H9 (cell line): ENCODE data around the gene NXN. TPM values are rescaled to one million over a fixed set of nuclear protein-coding genes. Genes with fewer than 3 reads are reported as not detected.

Experiments
- DNase-seq: peaks from one replicate; pipeline ENCODE4 v3.0.0-alpha.2; 2017
- H2AFZ ChIP-seq: one replicate; pipeline ENCODE4 v1.6.1; 2013; ENCODE audit warnings: mild to moderate bottlenecking, low read length, control low read depth, moderate library complexity
- H2AK5ac ChIP-seq: 2 replicates; pipeline ENCODE4 v1.6.1; 2013; ENCODE audit warnings: low read length, control low read depth, mixed read lengths; ENCODE audit not compliant: insufficient read length
- H2BK120ac ChIP-seq: one replicate; pipeline ENCODE4 v1.6.1; 2013; ENCODE audit warnings: low read depth, mild to moderate bottlenecking, low read length, control low read depth, inconsistent platforms; ENCODE audit not compliant: poor library complexity, severe bottlenecking
- H2BK12ac ChIP-seq: 2 replicates; pipeline ENCODE4 v1.6.1; 2013; ENCODE audit warnings: low read length, control low read depth, mixed read lengths, low read depth; ENCODE audit not compliant: insufficient read length
- H2BK15ac ChIP-seq: 2 replicates; pipeline ENCODE4 v1.6.1; 2013; ENCODE audit warnings: low read depth, low read length, control low read depth
- H2BK20ac ChIP-seq: one replicate; pipeline ENCODE4 v1.6.1; 2013; ENCODE audit warnings: low read depth, mild to moderate bottlenecking, low read length, control low read depth, inconsistent platforms; ENCODE audit not compliant: poor library complexity, severe bottlenecking
- H2BK5ac ChIP-seq: 2 replicates; pipeline ENCODE4 v1.6.1; 2013; ENCODE audit warnings: low read length, control low read depth, mixed read lengths; ENCODE audit not compliant: insufficient read length
- H3K14ac ChIP-seq: 2 replicates; pipeline ENCODE4 v1.6.1; 2013; ENCODE audit warnings: low read length, control low read depth; ENCODE audit not compliant: insufficient read depth
- H3K18ac ChIP-seq: 2 replicates; pipeline ENCODE4 v1.6.1; 2013; ENCODE audit warnings: low read depth, mild to moderate bottlenecking, mixed read lengths, low read length, control low read depth; ENCODE audit not compliant: insufficient read length
- H3K23ac ChIP-seq: 2 replicates; pipeline ENCODE4 v1.6.1; 2013; ENCODE audit warnings: low read length, control low read depth, mixed read lengths, low read depth; ENCODE audit not compliant: insufficient read length
- H3K23me2 ChIP-seq: 2 replicates; pipeline ENCODE4 v1.6.1; 2013; ENCODE audit warnings: low read depth, mild to moderate bottlenecking, mixed read lengths, low read length, control low read depth; ENCODE audit not compliant: insufficient read length, poor library complexity, severe bottlenecking
- H3K27ac ChIP-seq: 2 replicates; pipeline ENCODE4 v1.5.1; 2013; ENCODE audit warnings: low read length, control low read depth, mixed read lengths, low read depth; ENCODE audit not compliant: insufficient read length
- H3K27me3 ChIP-seq: 2 replicates; pipeline ENCODE4 v1.6.1; 2013; ENCODE audit warnings: low read length, control low read depth, inconsistent platforms; ENCODE audit not compliant: insufficient read depth
- H3K4ac ChIP-seq: 2 replicates; pipeline ENCODE4 v1.6.1; 2013; ENCODE audit warnings: low read depth, mild to moderate bottlenecking, control low read depth, inconsistent platforms, low read length, moderate library complexity
- H3K4me1 ChIP-seq: 2 replicates; pipeline ENCODE4 v1.6.1; 2013; ENCODE audit warnings: low read length, control low read depth, inconsistent platforms; ENCODE audit not compliant: insufficient read depth
- H3K4me2 ChIP-seq: 2 replicates; pipeline ENCODE4 v1.6.1; 2013; ENCODE audit warnings: low read length, control low read depth, mixed read lengths; ENCODE audit not compliant: insufficient read length, insufficient read depth
- H3K56ac ChIP-seq: 2 replicates; pipeline ENCODE4 v1.6.1; 2013; ENCODE audit warnings: low read depth, mild to moderate bottlenecking, mixed read lengths, low read length, control low read depth; ENCODE audit not compliant: insufficient read length
- H3K79me1 ChIP-seq: 2 replicates; pipeline ENCODE4 v1.6.1; 2013; ENCODE audit warnings: low read depth, mild to moderate bottlenecking, moderate library complexity, low read length, control low read depth, inconsistent platforms; ENCODE audit not compliant: insufficient read depth, poor library complexity, severe bottlenecking
- H3K79me2 ChIP-seq: 2 replicates; pipeline ENCODE4 v1.6.1; 2013; ENCODE audit warnings: low read length, control low read depth, inconsistent platforms; ENCODE audit not compliant: insufficient read depth
- H3K9ac ChIP-seq: 2 replicates; pipeline ENCODE4 v1.6.1; 2013; ENCODE audit warnings: low read length, control low read depth, mixed read lengths; ENCODE audit not compliant: insufficient read length; ENCODE audit errors: extremely low read depth
- H3K9me3 ChIP-seq: one replicate; pipeline ENCODE4 v1.6.1; 2013; ENCODE audit warnings: low read depth, low read length, inconsistent platforms; ENCODE audit not compliant: control insufficient read depth
- H3T11ph ChIP-seq: one replicate; pipeline ENCODE4 v1.6.1; 2013; ENCODE audit warnings: mild to moderate bottlenecking, low read length, control low read depth, inconsistent platforms
- H4K20me1 ChIP-seq: one replicate; pipeline ENCODE4 v1.6.1; 2013; ENCODE audit not compliant: control insufficient read depth, insufficient read length, insufficient read depth
- H4K5ac ChIP-seq: 2 replicates; pipeline ENCODE4 v1.6.1; 2013; ENCODE audit warnings: low read depth, mild to moderate bottlenecking, mixed read lengths, low read length, control low read depth; ENCODE audit not compliant: insufficient read length
- H4K8ac ChIP-seq: replicated peaks from 2 replicates; pipeline ENCODE4 v1.6.1; 2013; ENCODE audit warnings: low read length, control low read depth, mixed read lengths, low read depth; ENCODE audit not compliant: insufficient read length
- H4K91ac ChIP-seq: 2 replicates; pipeline ENCODE4 v1.6.1; 2013; ENCODE audit warnings: low read depth, mild to moderate bottlenecking, moderate library complexity, mixed read lengths, low read length, control low read depth; ENCODE audit not compliant: insufficient read length
- H3K27ac Mint-ChIP-seq, 3 experiments: 2 replicates in 2 of 3; 3 replicates in 1 of 3; pipeline ENCODE4 v1.8.0; 2020 to 2021; ENCODE audit warnings: mixed read lengths in 3 of 3, mild to moderate bottlenecking in 1 of 3, moderate library complexity in 1 of 3
- H3K27me3 Mint-ChIP-seq: 2 replicates; pipeline ENCODE4 v1.8.0; 2021; ENCODE audit warnings: low read depth, mild to moderate bottlenecking, moderate library complexity, mixed read lengths
- H3K36me3 Mint-ChIP-seq, 3 experiments: 2 replicates in 2 of 3; 3 replicates in 1 of 3; pipeline ENCODE4 v1.8.0; 2020 to 2021; ENCODE audit warnings: low read depth in 3 of 3, mixed read lengths in 3 of 3; ENCODE audit not compliant: insufficient read depth in 1 of 3
- H3K4me1 Mint-ChIP-seq, 2 experiments: 2 replicates each; pipeline ENCODE4 v1.8.0; 2020; ENCODE audit warnings: mixed read lengths in 2 of 2
- H3K4me3 Mint-ChIP-seq, 2 experiments: 2 replicates in 1 of 2; 3 replicates in 1 of 2; pipeline ENCODE4 v1.8.0; 2020 to 2021; ENCODE audit warnings: mild to moderate bottlenecking in 2 of 2, mixed read lengths in 2 of 2, moderate library complexity in 1 of 2
- H3K9me3 Mint-ChIP-seq, 2 experiments: 2 replicates in 1 of 2; 3 replicates in 1 of 2; pipeline ENCODE4 v1.8.0; 2020; ENCODE audit warnings: mild to moderate bottlenecking in 2 of 2, mixed read lengths in 2 of 2, moderate library complexity in 1 of 2
- WGBS: extraction: QIAGEN DNeasy Blood & Tissue Kit; methylation state at CpG from one replicate; pipeline ENCODE4 v1.1.7; 2013; ENCODE audit warnings: missing lambda C conversion rate, low lambda C conversion rate, mixed read lengths; ENCODE audit not compliant: insufficient read length; ENCODE audit errors: extremely low coverage; 5-methylcytosine and 5-hydroxymethylcytosine counted together
- total RNA-seq: library from RNA; stranded (reverse); gene quantifications from 2 replicates; pipeline ENCODE4 v1.2.1, GENCODE V29; 2021
- TF ChIP-seq, protein P1 (sequence below): fragments of 200-600 bp; sonication (generic); conservative IDR thresholded peaks from 3 replicates; pipeline ENCODE4 v1.8.0; 2021; ENCODE audit warnings: antibody characterized with exemption, mild to moderate bottlenecking

The NXN gene
- total RNA-seq, 1 experiment from 2014 or later = 93.6 TPM

DNA sequence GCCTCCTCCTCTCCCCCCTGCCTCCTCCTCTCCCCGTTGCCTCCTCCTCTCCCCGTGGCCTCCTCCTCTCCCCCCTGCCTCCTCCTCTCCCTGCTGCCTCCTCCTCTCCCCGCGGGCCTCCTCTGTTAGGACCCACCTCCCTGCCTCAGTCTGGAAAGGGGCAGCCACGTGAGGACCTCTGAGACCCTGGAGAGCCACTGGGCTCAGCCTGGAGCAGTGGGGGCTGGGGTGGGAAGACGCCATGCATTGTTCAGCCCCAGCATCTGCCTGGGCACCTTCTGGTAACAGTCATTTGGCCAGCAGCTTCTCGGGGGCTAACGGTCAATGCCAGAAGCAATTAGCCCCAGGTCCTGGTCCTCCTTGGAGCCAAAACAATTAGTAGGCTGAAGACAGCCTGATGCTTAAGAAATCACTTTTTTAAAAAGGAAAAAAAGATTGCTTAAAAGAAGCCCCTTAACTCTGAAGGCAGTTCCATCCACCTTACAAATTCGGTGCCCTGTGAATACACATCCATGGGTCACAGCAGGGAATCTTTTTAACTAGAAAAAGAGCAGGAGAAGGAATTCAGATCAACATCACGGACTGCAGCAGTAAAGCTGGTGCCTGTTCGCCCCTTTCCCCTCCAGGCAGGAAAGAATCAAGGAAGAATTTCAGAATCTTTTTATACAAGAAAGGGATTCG, 29.8 kb downstream of the NXN start:
- TF ChIP-seq, protein P1, sequence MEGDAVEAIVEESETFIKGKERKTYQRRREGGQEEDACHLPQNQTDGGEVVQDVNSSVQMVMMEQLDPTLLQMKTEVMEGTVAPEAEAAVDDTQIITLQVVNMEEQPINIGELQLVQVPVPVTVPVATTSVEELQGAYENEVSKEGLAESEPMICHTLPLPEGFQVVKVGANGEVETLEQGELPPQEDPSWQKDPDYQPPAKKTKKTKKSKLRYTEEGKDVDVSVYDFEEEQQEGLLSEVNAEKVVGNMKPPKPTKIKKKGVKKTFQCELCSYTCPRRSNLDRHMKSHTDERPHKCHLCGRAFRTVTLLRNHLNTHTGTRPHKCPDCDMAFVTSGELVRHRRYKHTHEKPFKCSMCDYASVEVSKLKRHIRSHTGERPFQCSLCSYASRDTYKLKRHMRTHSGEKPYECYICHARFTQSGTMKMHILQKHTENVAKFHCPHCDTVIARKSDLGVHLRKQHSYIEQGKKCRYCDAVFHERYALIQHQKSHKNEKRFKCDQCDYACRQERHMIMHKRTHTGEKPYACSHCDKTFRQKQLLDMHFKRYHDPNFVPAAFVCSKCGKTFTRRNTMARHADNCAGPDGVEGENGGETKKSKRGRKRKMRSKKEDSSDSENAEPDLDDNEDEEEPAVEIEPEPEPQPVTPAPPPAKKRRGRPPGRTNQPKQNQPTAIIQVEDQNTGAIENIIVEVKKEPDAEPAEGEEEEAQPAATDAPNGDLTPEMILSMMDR = no peak
- H2BK5ac ChIP-seq = no peak overlapping the region
- H2BK15ac ChIP-seq = no peak overlapping the region
- H3K79me1 ChIP-seq = no peaks in the 10 kb centered on the region
- H3K4ac ChIP-seq = no peak overlapping the region
- peak overlapping the region; percentile 34 for H3K4me2 ChIP-seq
- no peaks in the 10 kb centered on the region for H3K27me3 ChIP-seq
- peak overlapping the region; percentile 9 for H3K9ac ChIP-seq
- peak overlapping the region; percentile 46 to 61 for H3K4me3 Mint-ChIP-seq
- peak overlapping the region; percentile 61 for H3K18ac ChIP-seq
- H3K4me1 ChIP-seq = peaks cover 5% of the 10 kb centered on the region; the same call in 1 of the 2 replicates
- H3K79me2 ChIP-seq = no peaks in the 10 kb centered on the region; the same call in 1 of the 2 replicates
- peaks cover 2 to 18% (median 12%) of the 10 kb centered on the region in 3 experiments for H3K36me3 Mint-ChIP-seq
- H2BK120ac ChIP-seq = peak overlapping the region; percentile 71
- peak; percentile 86 for DNase-seq
- H3K9me3 Mint-ChIP-seq = no peaks in the 10 kb centered on the region
- peak overlapping the region; percentile 9 for H3K56ac ChIP-seq
- peaks cover 3% of the 10 kb centered on the region for H3K23me2 ChIP-seq
- H3K27ac ChIP-seq = peak overlapping the region; percentile 98
- no CpG with 5 or more reads among the region's 12 CpGs for WGBS
- H2AK5ac ChIP-seq = no peak overlapping the region
- peaks cover 31 to 39% of the 10 kb centered on the region in 2 experiments for H3K4me1 Mint-ChIP-seq
- peak overlapping the region; percentile 60 for H2BK20ac ChIP-seq
- H3K27me3 Mint-ChIP-seq = no peaks in the 10 kb centered on the region
- no peak overlapping the region for H2BK12ac ChIP-seq
- H4K20me1 ChIP-seq = no peaks in the 10 kb centered on the region
- no peak overlapping the region for H3T11ph ChIP-seq
- H2AFZ ChIP-seq = no peak overlapping the region
- H4K5ac ChIP-seq = no peak overlapping the region
- H3K14ac ChIP-seq = peak overlapping the region; percentile 69; the same call in 1 of the 2 replicates
- H4K91ac ChIP-seq = no peak overlapping the region
- peak overlapping the region; percentile 95 to 100 (median 98) for H3K27ac Mint-ChIP-seq
- H4K8ac ChIP-seq = no peak overlapping the region
- H3K23ac ChIP-seq = no peak overlapping the region
- H3K9me3 ChIP-seq = no peaks in the 10 kb centered on the region
